ENCODE data around the gene PGM2L1.

- TF ChIP-seq EP300 (IDR thresholded peaks at IDR 0.05; ENCODE audit: borderline replicate concordance) (no peak), RAD21 (IDR thresholded peaks at IDR 0.05; ENCODE audit: low read depth) (no peak), ZBTB7A (IDR thresholded peaks at IDR 0.05; ENCODE audit: low read depth) (no peak), EGR1 (IDR thresholded peaks at IDR 0.05) (no peak), YY1 (IDR thresholded peaks at IDR 0.05; ENCODE audit: low read depth) (no peak), FOXM1 (IDR thresholded peaks at IDR 0.05; ENCODE audit: borderline replicate concordance, low read depth) (no peak), USF1 (IDR thresholded peaks at IDR 0.05) (no peak), REST (IDR thresholded peaks at IDR 0.05; ENCODE audit: low read depth) (no peak), CEBPB (IDR thresholded peaks at IDR 0.05) (no peak), CREB1 (IDR thresholded peaks at IDR 0.05; ENCODE audit: low read depth) (no peak), TAF1 (IDR thresholded peaks at IDR 0.05; ENCODE audit: low read depth) (no peak), TEAD4 (IDR thresholded peaks at IDR 0.05) (no peak), TCF12 (IDR thresholded peaks at IDR 0.05; ENCODE audit: low read depth) (no peak)
These were observed 36.3 kb upstream of the PGM2L1 start for GRCh38 chr11:74434528-74434927.
